Measurements from ENCODE around the gene TFRC.
"Not testable (repeated sequence)": the region's sequence is repeated elsewhere in the genome, so short reads cannot be mapped to it uniquely, and the experiment has no call there.

TFRC gene

DNA sequence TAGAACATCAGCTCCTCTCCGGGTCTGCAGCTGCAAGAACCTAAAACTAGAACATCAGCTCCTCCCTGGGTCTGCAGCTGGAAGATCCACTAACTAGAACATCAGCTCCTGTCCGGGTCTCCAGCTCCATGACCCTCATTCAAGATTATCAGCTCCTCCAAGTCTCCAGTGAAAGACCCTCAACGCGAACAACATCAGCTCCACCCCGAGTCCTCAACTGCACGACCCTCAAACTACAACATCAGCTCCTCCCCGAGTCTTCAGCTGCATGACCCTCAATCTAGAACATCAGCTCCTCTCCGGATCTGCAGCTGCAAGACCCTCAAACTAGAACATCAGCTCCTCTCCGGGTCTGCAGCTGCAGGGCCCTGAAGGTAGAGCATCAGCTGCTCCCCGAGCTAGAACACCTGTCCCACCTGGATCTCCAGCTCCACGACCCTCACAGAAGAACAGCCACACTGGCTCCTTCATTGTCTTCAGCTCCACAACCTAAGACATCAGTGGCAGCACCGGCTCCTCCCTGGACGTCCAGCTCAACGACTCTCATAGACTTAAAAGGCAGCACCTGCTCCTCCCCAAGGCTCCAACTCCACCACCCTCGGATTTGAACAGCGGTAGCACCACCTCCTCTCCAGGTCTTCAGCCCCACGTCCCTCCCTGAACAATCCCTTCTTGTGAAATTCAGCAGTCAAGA lies 77.4 kb downstream of the TFRC start:
- DNase-seq (ENCODE audit: low spot score), result not testable (repeated sequence)

- DNase-seq (ENCODE audit: low spot score), result no peak
These were observed 78.3 kb downstream of the TFRC start for GRCh38 chr3:196003611-196004010.

DNA sequence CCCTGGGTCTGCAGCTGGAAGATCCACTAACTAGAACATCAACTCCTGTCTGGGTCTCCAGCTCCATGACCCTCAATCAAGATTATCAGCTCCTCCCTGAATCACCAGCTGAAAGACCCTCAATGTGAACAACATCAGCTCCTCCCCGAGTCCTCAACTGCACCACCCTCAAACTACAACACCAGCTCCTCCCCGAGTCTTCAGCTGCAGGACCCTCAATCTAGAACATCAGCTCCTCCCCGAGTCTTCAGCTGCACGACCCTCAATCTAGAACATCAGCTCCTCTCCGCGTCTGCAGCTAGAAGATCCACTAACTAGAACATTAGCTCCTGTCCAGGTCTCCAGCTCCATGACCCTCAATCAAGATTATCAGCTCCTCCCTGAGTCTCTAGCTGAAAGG lies 79.2 kb downstream of the TFRC start:
- not testable (repeated sequence) for DNase-seq (ENCODE audit: low spot score)

GRCh38 chr3:196001240-196001639 lies 80.7 kb downstream of the TFRC start:
- DNase-seq (ENCODE audit: low spot score), result not testable (repeated sequence)

- not testable (repeated sequence) for DNase-seq (ENCODE audit: low spot score)
These were observed 81.4 kb downstream of the TFRC start for GRCh38 chr3:196000360-196000950.

GRCh38 chr3:195999896-196000295 lies 82.0 kb downstream of the TFRC start:
- DNase-seq (ENCODE audit: low spot score), result no peak

All from pons (tissue), 1 donor.